Activated CD4-positive, alpha-beta T cell treated with anti-CD3 and anti-CD28 coated beads, Interleukin-2, amount 10 ng/mL, durations not matched to agents 24 days and 14 days (primary cell): ENCODE measurements around the gene CSNK2A1. TPM values are rescaled to one million over a fixed set of nuclear protein-coding genes. Genes with fewer than 3 reads are reported as not detected.

Experiments
- DNase-seq: peaks from one replicate; pipeline ENCODE4 v3.0.0; 2022
- H3K27ac Mint-ChIP-seq: one replicate; pipeline ENCODE4 v1.8.0; 2022; ENCODE audit warnings: mild to moderate bottlenecking, mixed read lengths
- H3K27me3 Mint-ChIP-seq: one replicate; pipeline ENCODE4 v1.8.0; 2022; ENCODE audit warnings: mixed read lengths
- H3K36me3 Mint-ChIP-seq: one replicate; pipeline ENCODE4 v1.8.0; 2022; ENCODE audit warnings: low read depth, mild to moderate bottlenecking, mixed read lengths
- H3K4me1 Mint-ChIP-seq: one replicate; pipeline ENCODE4 v1.8.0; 2021; ENCODE audit warnings: mixed read lengths
- H3K4me3 Mint-ChIP-seq: one replicate; pipeline ENCODE4 v1.8.0; 2022; ENCODE audit warnings: mild to moderate bottlenecking, moderate library complexity, mixed read lengths
- H3K9me3 Mint-ChIP-seq: one replicate; pipeline ENCODE4 v1.8.0; 2021; ENCODE audit warnings: mixed read lengths
- intact Hi-C: fragments of 100-400 bp; cut with micrococcal nuclease; formaldehyde crosslinking; loops from one replicate; pipeline ENCODE4 v1.15.1; 2023
- total RNA-seq: library from RNA; stranded (reverse); gene quantifications from 2 replicates; pipeline ENCODE4 v1.2.3, GENCODE V29; 2022

The CSNK2A1 gene
- total RNA-seq, 1 donor from 2014 or later: 179 TPM

GRCh38 chr20:437787-438486, 105.7 kb downstream of the CSNK2A1 start:
- no peak for DNase-seq
- Mint-ChIP-seq H3K4me3 (peak overlapping the region; percentile 80), H3K9me3 (no peaks in the 10 kb centered on the region), H3K27ac (peak overlapping the region; percentile 86), H3K27me3 (no peaks in the 10 kb centered on the region), H3K36me3 (peaks cover 87% of the 10 kb centered on the region), H3K4me1 (peaks cover 68% of the 10 kb centered on the region)
- intact Hi-C loops: no loop called here

- no peak overlapping the region for H3K27ac Mint-ChIP-seq
- no peak for DNase-seq
- H3K9me3 Mint-ChIP-seq: no peaks in the 10 kb centered on the region
- H3K4me3 Mint-ChIP-seq: no peak overlapping the region
- no peaks in the 10 kb centered on the region for H3K27me3 Mint-ChIP-seq
- peaks cover 80% of the 10 kb centered on the region for H3K36me3 Mint-ChIP-seq
- intact Hi-C loops: no loop called here
- H3K4me1 Mint-ChIP-seq: peaks cover 74% of the 10 kb centered on the region
These were observed 107.1 kb downstream of the CSNK2A1 start for GRCh38 chr20:436476-436875.

DNA sequence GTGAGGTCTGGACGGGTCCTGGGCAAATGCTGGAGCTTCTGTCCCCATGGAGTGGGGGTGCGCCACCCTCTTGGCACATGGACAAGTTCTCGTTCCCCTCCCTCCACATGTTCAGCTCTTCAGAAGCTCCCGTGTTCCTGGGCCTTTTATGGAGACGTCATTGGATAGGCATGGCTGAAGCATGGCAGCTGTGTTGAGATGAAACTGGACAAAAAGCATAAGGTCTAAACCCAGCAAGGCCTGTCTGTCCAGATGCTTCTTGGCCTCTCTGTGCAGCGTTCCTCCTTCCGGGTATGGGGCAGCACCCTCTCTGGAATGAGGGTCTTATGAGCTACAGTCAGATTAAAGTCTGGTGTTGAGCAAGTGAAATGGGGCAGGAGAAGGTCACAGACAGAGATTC, 108.0 kb downstream of the CSNK2A1 start:
- Mint-ChIP-seq H3K36me3 (peaks cover 80% of the 10 kb centered on the region), H3K27me3 (no peaks in the 10 kb centered on the region), H3K4me1 (peaks cover 78% of the 10 kb centered on the region), H3K9me3 (no peaks in the 10 kb centered on the region), H3K4me3 (peak overlapping the region; percentile 48), H3K27ac (peak overlapping the region; percentile 97)
- DNase-seq: no peak
- intact Hi-C loops: no loop called here

- intact Hi-C loops: no loop called here
- DNase-seq: no peak
- peak overlapping the region; percentile 78 for H3K4me3 Mint-ChIP-seq
- H3K9me3 Mint-ChIP-seq: no peaks in the 10 kb centered on the region
- peaks cover 78% of the 10 kb centered on the region for H3K4me1 Mint-ChIP-seq
- no peaks in the 10 kb centered on the region for H3K27me3 Mint-ChIP-seq
- peak overlapping the region; percentile 97 for H3K27ac Mint-ChIP-seq
- H3K36me3 Mint-ChIP-seq: peaks cover 79% of the 10 kb centered on the region
These were observed 108.8 kb downstream of the CSNK2A1 start for GRCh38 chr20:434661-435419.

DNA sequence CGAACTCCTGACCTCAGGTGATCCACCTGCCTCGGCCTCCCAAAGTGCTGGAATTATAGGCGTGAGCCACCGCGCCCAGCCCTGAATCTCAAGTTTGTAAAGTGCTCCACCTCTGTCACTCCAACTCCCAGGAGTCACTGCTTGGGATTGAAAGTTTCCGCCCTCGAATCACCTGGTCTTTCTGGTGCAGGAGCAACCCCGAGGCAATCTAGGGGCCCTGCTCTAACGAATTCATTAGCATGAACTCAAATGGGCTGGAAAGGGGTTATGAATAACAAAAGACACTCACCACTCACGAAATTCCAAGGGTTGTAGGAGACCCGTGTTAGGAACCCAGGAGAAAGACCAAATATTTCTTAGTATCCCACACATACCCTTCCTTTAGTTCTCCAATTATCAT, 109.4 kb downstream of the CSNK2A1 start:
- intact Hi-C loops: no loop called here
- no peaks in the 10 kb centered on the region for H3K27me3 Mint-ChIP-seq

DNA sequence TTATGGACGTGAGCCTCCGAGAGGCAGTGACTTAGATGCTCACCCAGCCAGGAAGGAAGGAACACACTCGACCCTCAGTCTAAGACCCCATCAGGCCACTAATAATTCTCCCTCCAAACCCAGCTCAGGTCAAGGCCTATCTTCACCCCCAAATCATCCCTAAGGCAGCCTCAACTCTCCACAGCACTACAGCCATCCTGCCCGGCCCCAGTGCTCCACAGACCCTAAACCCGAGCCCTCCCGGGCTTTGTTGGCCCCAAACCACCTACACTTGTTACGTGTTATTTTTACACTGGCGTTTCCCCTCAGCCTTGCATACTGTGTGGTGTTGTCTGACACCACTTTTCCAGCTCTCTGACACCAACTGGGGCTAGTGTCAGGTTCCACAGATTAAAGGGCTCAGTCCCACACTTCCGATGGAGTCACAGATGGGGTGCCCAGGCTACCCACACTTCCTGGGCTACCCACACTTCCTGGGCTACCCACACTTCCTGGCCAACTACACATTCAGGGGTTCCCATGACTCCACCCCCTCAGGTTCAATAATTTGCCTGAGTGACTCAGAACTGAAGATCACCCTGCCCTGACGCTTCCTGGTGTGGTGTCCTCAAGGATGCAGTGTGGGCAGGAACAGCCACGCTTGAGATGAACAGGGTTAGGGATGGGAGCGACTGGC, 110.2 kb downstream of the CSNK2A1 start:
- Mint-ChIP-seq H3K9me3 (no peaks in the 10 kb centered on the region), H3K27ac (peak overlapping the region; percentile 97), H3K4me1 (peaks cover 65% of the 10 kb centered on the region), H3K36me3 (peaks cover 75% of the 10 kb centered on the region), H3K4me3 (peak overlapping the region; percentile 78), H3K27me3 (no peaks in the 10 kb centered on the region)
- DNase-seq: peak; percentile 87
- intact Hi-C loops: loop anchor here (1.0 to 2.0 kb wide), 5 partner anchors 25 to 79 kb away; partner anchors contain the start of genes RBCK1 and TBC1D20

More for the DNA sequence above, 109.4 kb downstream of the CSNK2A1 start:
- H3K27ac Mint-ChIP-seq: peak overlapping the region; percentile 97
- peaks cover 73% of the 10 kb centered on the region for H3K4me1 Mint-ChIP-seq
- H3K36me3 Mint-ChIP-seq: peaks cover 77% of the 10 kb centered on the region
- no peak for DNase-seq
- no peaks in the 10 kb centered on the region for H3K9me3 Mint-ChIP-seq
- H3K4me3 Mint-ChIP-seq: peak overlapping the region; percentile 78

DNA sequence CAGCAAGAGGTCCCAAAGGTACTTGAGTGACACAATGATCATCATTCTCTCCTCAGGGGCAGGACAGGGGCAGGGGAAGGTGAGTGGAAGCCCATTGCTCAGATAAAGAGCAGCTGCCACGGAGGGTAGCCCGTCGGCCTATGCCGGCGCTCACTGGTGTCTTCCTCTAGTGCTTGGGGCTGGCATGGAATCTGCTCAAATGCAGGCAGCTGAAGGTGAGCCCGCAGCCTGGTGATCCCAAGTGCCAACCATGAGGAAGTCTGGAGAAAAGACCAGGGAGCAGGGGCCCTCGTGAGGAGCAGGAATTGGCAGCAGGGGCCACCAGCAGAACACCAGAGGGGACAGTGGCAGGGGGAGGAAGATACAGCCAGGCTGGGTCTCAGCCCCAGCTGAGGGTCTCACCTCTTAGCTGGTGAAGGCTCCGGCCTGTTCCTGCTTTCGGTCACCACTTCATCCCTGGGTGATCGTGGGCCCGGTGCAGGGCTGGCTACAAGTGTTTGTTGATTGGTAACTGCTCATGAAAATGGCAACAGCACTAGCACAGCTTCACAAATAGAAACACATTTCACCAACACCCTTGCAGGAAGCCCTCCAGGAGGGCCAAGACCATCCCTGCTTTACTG, 110.8 kb downstream of the CSNK2A1 start:
- Mint-ChIP-seq H3K9me3 (no peaks in the 10 kb centered on the region), H3K27me3 (no peaks in the 10 kb centered on the region), H3K4me1 (peaks cover 60% of the 10 kb centered on the region), H3K27ac (peak overlapping the region; percentile 97), H3K36me3 (peaks cover 75% of the 10 kb centered on the region), H3K4me3 (peak overlapping the region; percentile 78)
- DNase-seq: no peak
- intact Hi-C loops: loop anchor here (1.0 to 2.0 kb wide), 5 partner anchors 24 to 78 kb away; partner anchors contain the start of genes RBCK1 and TBC1D20

GRCh38 chr20:432208-432607, 111.4 kb downstream of the CSNK2A1 start:
- peaks cover 76% of the 10 kb centered on the region for H3K36me3 Mint-ChIP-seq
- peak overlapping the region; percentile 97 for H3K27ac Mint-ChIP-seq
- H3K4me1 Mint-ChIP-seq: peaks cover 60% of the 10 kb centered on the region
- no peaks in the 10 kb centered on the region for H3K27me3 Mint-ChIP-seq
- peak overlapping the region; percentile 78 for H3K4me3 Mint-ChIP-seq
- intact Hi-C loops: loop anchor here (2.0 kb wide), 3 partner anchors 47 to 77 kb away; no protein-coding TSS in a partner anchor
- no peaks in the 10 kb centered on the region for H3K9me3 Mint-ChIP-seq
- no peak for DNase-seq

- H3K4me1 Mint-ChIP-seq: peaks cover 62% of the 10 kb centered on the region
- H3K9me3 Mint-ChIP-seq: no peaks in the 10 kb centered on the region
- peaks cover 76% of the 10 kb centered on the region for H3K36me3 Mint-ChIP-seq
- no peaks in the 10 kb centered on the region for H3K27me3 Mint-ChIP-seq
- peak; percentile 75 for DNase-seq
- H3K4me3 Mint-ChIP-seq: peak overlapping the region; percentile 70
- peak overlapping the region; percentile 97 for H3K27ac Mint-ChIP-seq
- intact Hi-C loops: no loop called here
These were observed 112.3 kb downstream of the CSNK2A1 start for GRCh38 chr20:431012-431904.

DNA sequence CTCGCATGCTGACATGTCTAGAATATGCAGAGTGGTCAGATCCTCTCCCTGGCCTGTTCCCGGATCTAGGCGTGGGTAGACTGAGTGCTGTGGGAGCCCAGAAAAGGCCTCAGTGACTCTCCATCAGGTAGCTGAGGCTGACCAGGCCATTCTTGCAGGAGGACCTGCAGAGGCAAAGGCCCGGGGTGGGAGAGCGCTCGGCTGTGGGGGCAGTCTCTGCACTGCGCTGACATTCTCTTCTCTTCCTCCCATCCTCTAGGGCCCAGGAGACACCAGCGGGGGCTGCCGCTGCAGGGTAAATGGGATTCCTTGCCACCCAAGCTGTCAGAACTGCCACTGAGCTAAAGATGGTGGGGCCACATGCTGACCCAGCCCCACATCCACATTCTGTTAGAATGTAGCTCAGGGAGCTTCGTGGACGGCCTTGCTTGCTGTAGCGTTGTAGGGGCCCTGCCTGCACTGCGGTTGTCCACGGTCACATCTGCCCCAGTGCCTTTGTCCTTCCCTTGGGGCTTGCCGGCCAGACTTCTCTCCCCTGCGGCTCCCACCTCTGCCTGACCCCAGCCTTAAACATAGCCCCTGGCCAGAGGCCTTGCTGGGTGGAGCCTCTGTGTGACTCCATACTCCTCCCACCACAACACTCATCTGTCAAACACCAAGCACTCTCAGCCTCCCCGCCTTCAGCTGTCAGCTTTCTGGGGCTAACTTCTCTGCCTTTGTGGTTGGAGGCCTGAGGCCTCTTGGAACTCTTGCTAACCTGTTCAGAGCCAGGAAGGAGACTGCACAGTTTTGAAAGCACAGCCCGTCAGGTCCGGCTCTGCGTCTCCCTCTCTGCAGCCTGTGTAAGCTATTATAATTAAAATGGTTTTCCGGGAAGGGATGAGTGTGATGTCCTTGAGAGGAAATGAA, 113.2 kb downstream of the CSNK2A1 start:
- Mint-ChIP-seq H3K4me1 (peaks cover 57% of the 10 kb centered on the region), H3K36me3 (peaks cover 74% of the 10 kb centered on the region), H3K4me3 (no peak overlapping the region), H3K27me3 (no peaks in the 10 kb centered on the region), H3K9me3 (no peaks in the 10 kb centered on the region), H3K27ac (peak overlapping the region; percentile 97)
- no peak for DNase-seq
- intact Hi-C loops: no loop called here

DNA sequence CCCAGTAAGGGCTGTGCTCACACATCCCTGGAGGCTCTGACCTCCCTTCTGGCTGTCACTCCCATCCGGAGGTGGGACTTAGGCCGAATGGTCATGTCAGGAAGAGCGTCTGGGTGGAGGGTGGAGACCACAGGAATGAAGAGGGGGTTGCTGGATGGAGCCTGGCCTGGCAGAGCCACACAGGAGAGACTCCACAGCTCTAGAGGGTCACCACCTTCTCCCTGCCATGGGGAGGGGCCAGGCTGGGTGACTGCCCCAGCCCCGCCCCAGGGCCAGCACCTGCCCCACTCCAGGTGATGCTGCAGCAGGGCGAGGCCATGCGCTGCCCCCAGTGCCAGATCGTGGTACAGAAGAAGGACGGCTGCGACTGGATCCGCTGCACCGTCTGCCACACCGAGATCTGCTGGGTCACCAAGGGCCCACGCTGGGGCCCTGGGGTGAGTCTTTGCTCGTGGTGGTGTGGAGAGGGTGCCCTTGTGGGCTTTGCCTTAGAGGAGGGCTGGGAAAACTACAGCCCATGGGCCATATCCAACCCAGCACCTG, 114.9 kb downstream of the CSNK2A1 start:
- no peaks in the 10 kb centered on the region for H3K27me3 Mint-ChIP-seq
- intact Hi-C loops: no loop called here
- H3K4me1 Mint-ChIP-seq: peaks cover 50% of the 10 kb centered on the region
- DNase-seq: no peak
- no peak overlapping the region for H3K4me3 Mint-ChIP-seq
- peaks cover 73% of the 10 kb centered on the region for H3K36me3 Mint-ChIP-seq
- no peaks in the 10 kb centered on the region for H3K9me3 Mint-ChIP-seq
- H3K27ac Mint-ChIP-seq: peak overlapping the region; percentile 71
